ENCODE data around the gene TNIK.
A peak's percentile ranks its signal among the peaks of the same experiment; 100 is the strongest.

Gene TNIK

GRCh38 chr3:171204942-171205341 lies 255.3 kb downstream of the TNIK start:
- no peak for DNase-seq (ENCODE audit: insufficient read length, low spot score)

GRCh38 chr3:171201825-171202224 lies 258.4 kb downstream of the TNIK start:
- no peak for TF ChIP-seq POLR2A (IDR thresholded peaks at IDR 0.05; ENCODE audit: low read depth, low read length)
- FAIRE-seq, result no peak

More at GRCh38 chr3:171204942-171205341, 255.3 kb downstream of the TNIK start:
- TF ChIP-seq POLR2A (IDR thresholded peaks at IDR 0.05; ENCODE audit: low read depth, low read length), result no peak
- FAIRE-seq, result no peak

GRCh38 chr3:171200750-171201088 lies 259.5 kb downstream of the TNIK start:
- DNase-seq (ENCODE audit: insufficient read length, low spot score), result no peak
- no peak for TF ChIP-seq POLR2A (IDR thresholded peaks at IDR 0.05; ENCODE audit: low read depth, low read length)
- FAIRE-seq, result no peak

More at GRCh38 chr3:171201825-171202224, 258.4 kb downstream of the TNIK start:
- DNase-seq (ENCODE audit: insufficient read length, low spot score), result no peak

GRCh38 chr3:171200052-171200749 lies 260.0 kb downstream of the TNIK start:
- DNase-seq (ENCODE audit: insufficient read length, low spot score) (no peak), FAIRE-seq (no peak)
- no peak for TF ChIP-seq POLR2A (IDR thresholded peaks at IDR 0.05; ENCODE audit: low read depth, low read length)

GRCh38 chr3:171199473-171199829 lies 260.8 kb downstream of the TNIK start:
- FAIRE-seq, result no peak
- DNase-seq (ENCODE audit: insufficient read length, low spot score), result no peak

GRCh38 chr3:171198781-171199472 lies 261.3 kb downstream of the TNIK start:
- no peak for TF ChIP-seq POLR2A (IDR thresholded peaks at IDR 0.05; ENCODE audit: low read depth, low read length)
- no peak for DNase-seq (ENCODE audit: insufficient read length, low spot score)
- no peak for FAIRE-seq

More at GRCh38 chr3:171199473-171199829, 260.8 kb downstream of the TNIK start:
- no peak for TF ChIP-seq POLR2A (IDR thresholded peaks at IDR 0.05; ENCODE audit: low read depth, low read length)

GRCh38 chr3:171195686-171196085 lies 264.5 kb downstream of the TNIK start:
- FAIRE-seq (no peak), DNase-seq (ENCODE audit: insufficient read length, low spot score) (no peak)
- no peak for TF ChIP-seq POLR2A (IDR thresholded peaks at IDR 0.05; ENCODE audit: low read depth, low read length)

GRCh38 chr3:171194965-171195364 lies 265.2 kb downstream of the TNIK start:
- no peak for TF ChIP-seq POLR2A (IDR thresholded peaks at IDR 0.05; ENCODE audit: low read depth, low read length)
- DNase-seq (ENCODE audit: insufficient read length, low spot score) (no peak), FAIRE-seq (no peak)

GRCh38 chr3:171193693-171194092 lies 266.5 kb downstream of the TNIK start:
- FAIRE-seq (no peak), DNase-seq (ENCODE audit: insufficient read length, low spot score) (no peak)
- TF ChIP-seq POLR2A (IDR thresholded peaks at IDR 0.05; ENCODE audit: low read depth, low read length), result no peak

GRCh38 chr3:171192176-171192854 lies 267.9 kb downstream of the TNIK start:
- no peak for TF ChIP-seq POLR2A (IDR thresholded peaks at IDR 0.05; ENCODE audit: low read depth, low read length)
- peak; percentile 99 for FAIRE-seq
- DNase-seq (ENCODE audit: insufficient read length, low spot score), result peak; percentile 26

GRCh38 chr3:171190668-171191067 lies 269.5 kb downstream of the TNIK start:
- FAIRE-seq (peak; percentile 91), DNase-seq (ENCODE audit: insufficient read length, low spot score) (no peak)
- no peak for TF ChIP-seq POLR2A (IDR thresholded peaks at IDR 0.05; ENCODE audit: low read depth, low read length)

GRCh38 chr3:171189394-171190080 lies 270.7 kb downstream of the TNIK start:
- DNase-seq (ENCODE audit: insufficient read length, low spot score) (no peak), FAIRE-seq (no peak)
- no peak for TF ChIP-seq POLR2A (IDR thresholded peaks at IDR 0.05; ENCODE audit: low read depth, low read length)

- no peak for TF ChIP-seq POLR2A (IDR thresholded peaks at IDR 0.05; ENCODE audit: low read depth, low read length)
- FAIRE-seq (peak; percentile 78), DNase-seq (ENCODE audit: insufficient read length, low spot score) (no peak)
Measured at GRCh38 chr3:171187706-171188290, 272.4 kb downstream of the TNIK start.

Measured in H54 (cell line).